K562 (cell line): Measurements from ENCODE around the gene ASCC3. TPM values are rescaled to one million over a fixed set of nuclear protein-coding genes. Genes with fewer than 3 reads are reported as not detected.
A peak's percentile ranks its signal among the peaks of the same experiment; 100 is the strongest.

Experiments
- ATAC-seq: fragments of 200-7000 bp; cut with Tn5 transposase; 3 replicates; pipeline ENCODE4 v1.9.1; 2020; ENCODE audit warnings: moderate library complexity
- BruUV-seq: library from RNA; stranded (reverse); fragments of 400-500 nt; replicated peaks from 2 replicates; lab custom pipeline; 2021; lab: Mats Ljungman, UMichigan
- CTCF ChIA-PET: fragments of 300-600 bp; formaldehyde crosslinking; extraction: SDS; loops from one replicate; lab custom pipeline; 2021; ENCODE audit warnings: low intra/inter-chr PET ratio; lab: Yijun Ruan, JAX
- POLR2A ChIA-PET: fragments of 300-600, 350-650 bp; sonication (Branson Sonifier 250); formaldehyde crosslinking; extraction: SDS; loops from one replicate; lab custom pipeline; 2021; ENCODE audit warnings: antibody characterized with exemption, inconsistent platforms; lab: Yijun Ruan, JAX
- DNase-seq, 4 experiments: peaks; one replicate each; pipeline versions ENCODE4 v3.0.0 to v3.0.0-alpha.2; 2011 to 2018; ENCODE audit warnings: low spot score in 3 of 4, mixed read lengths in 3 of 4; ENCODE audit errors: extremely low read depth in 1 of 4
- FAIRE-seq: peaks from 2 replicates; lab custom pipeline; 2011; peaks lifted over from hg19 to GRCh38; lab: Jason Lieb, UNC
- H2AFZ ChIP-seq: 2 replicates; pipeline ENCODE4 v1.6.0; 2011; ENCODE audit warnings: low read depth, low read length, control low read depth, inconsistent platforms
- H3K27ac ChIP-seq: fragments of 200-600 bp; 3 replicates; pipeline ENCODE4 v1.8.0; 2011; ENCODE audit warnings: low read depth, mild to moderate bottlenecking, control low read depth, inconsistent platforms, low read length, moderate library complexity, mixed read lengths; ENCODE audit errors: extremely low read depth
- H3K27me3 ChIP-seq, 2 experiments: fragments of 300-600 bp in 1 of 2; 2 replicates in 1 of 2; 3 replicates in 1 of 2; pipeline versions ENCODE4 v1.6.0 to v1.8.0; 2011; ENCODE audit warnings: inconsistent platforms in 2 of 2, low read length in 2 of 2, mild to moderate bottlenecking in 1 of 2, mixed read lengths in 1 of 2, moderate library complexity in 1 of 2; ENCODE audit not compliant: control insufficient read depth in 2 of 2, insufficient read depth in 2 of 2
- H3K36me3 ChIP-seq: fragments of 300-600 bp; 3 replicates; pipeline ENCODE4 v1.8.0; 2011; ENCODE audit warnings: mild to moderate bottlenecking, low read length, inconsistent platforms; ENCODE audit not compliant: control insufficient read depth, insufficient read depth
- H3K4me1 ChIP-seq, 2 experiments: fragments of 200-600 bp in 1 of 2; replicated peaks in 1 of 2; 2 replicates in 1 of 2; 3 replicates in 1 of 2; pipeline versions ENCODE4 v1.5.1 to v1.8.0; 2011; ENCODE audit warnings: inconsistent platforms in 2 of 2, low read length in 2 of 2, mild to moderate bottlenecking in 1 of 2, mixed read lengths in 1 of 2, moderate library complexity in 1 of 2; ENCODE audit not compliant: control insufficient read depth in 2 of 2, insufficient read depth in 2 of 2
- H3K4me2 ChIP-seq: 2 replicates; pipeline ENCODE4 v1.6.1; 2011; ENCODE audit warnings: low read length, control low read depth, inconsistent platforms, mixed read lengths; ENCODE audit not compliant: insufficient read depth
- H3K4me3 ChIP-seq: fragments of 200-600 bp; sonication (generic), shearing (Covaris generic); 2 replicates; pipeline ENCODE4 v1.5.1; 2016; ENCODE audit warnings: control low read depth, inconsistent platforms
- H3K79me2 ChIP-seq: fragments of 200-600 bp; 3 replicates; pipeline ENCODE4 v1.8.0; 2011; ENCODE audit warnings: low read length, inconsistent platforms; ENCODE audit not compliant: control insufficient read depth, insufficient read depth
- H3K9ac ChIP-seq, 2 experiments: 2 replicates each; pipeline versions ENCODE4 v1.6.0 to v1.6.1; 2011; ENCODE audit warnings: low read depth in 2 of 2, low read length in 2 of 2, control low read depth in 1 of 2, inconsistent platforms in 1 of 2, mild to moderate bottlenecking in 1 of 2, mixed read lengths in 1 of 2; ENCODE audit not compliant: insufficient read depth in 1 of 2
- H3K9me1 ChIP-seq: one replicate; pipeline ENCODE4 v1.6.0; 2011; ENCODE audit warnings: inconsistent platforms, mild to moderate bottlenecking, low read length, moderate library complexity; ENCODE audit not compliant: control insufficient read depth, insufficient read depth
- H3K9me3 ChIP-seq: replicated peaks from 2 replicates; pipeline ENCODE4 v1.5.1; 2011; ENCODE audit warnings: low read depth, low read length, inconsistent platforms; ENCODE audit not compliant: control insufficient read depth, insufficient read depth
- H4K20me1 ChIP-seq: replicated peaks from 2 replicates; pipeline ENCODE4 v1.6.1; 2011; ENCODE audit warnings: low read length, inconsistent platforms, mixed read lengths; ENCODE audit not compliant: control insufficient read depth, insufficient read depth
- ERF ChIP-seq: fragments of 450-650 bp; formaldehyde crosslinking; IDR thresholded peaks from 2 replicates; pipeline ENCODE4 v1.4.0; 2020; ENCODE audit warnings: mild to moderate bottlenecking, mixed read lengths
- NFIX ChIP-seq: fragments of 250-450 bp; sonication (Bioruptor Pico); IDR thresholded peaks from 2 replicates; pipeline ENCODE4 v1.4.0; 2020; ENCODE audit warnings: low read depth, mild to moderate bottlenecking, moderate library complexity
- PHF8 ChIP-seq: fragments of 200-600 bp; sonication (generic); IDR thresholded peaks from 2 replicates; pipeline ENCODE4 v1.6.1; 2012; ENCODE audit warnings: mixed run types, mild to moderate bottlenecking, inconsistent platforms, low read length, moderate library complexity, borderline replicate concordance
- POLR2G ChIP-seq: fragments of 200-400 bp; formaldehyde crosslinking; IDR thresholded peaks from 2 replicates; pipeline ENCODE4 v1.6.1; 2017; ENCODE audit warnings: low read depth, mild to moderate bottlenecking, antibody characterized with exemption, low read length, moderate library complexity
- PTRF ChIP-seq: fragments of 450-650 bp; IDR thresholded peaks from 2 replicates; pipeline ENCODE4 v1.6.1; 2016; ENCODE audit warnings: mild to moderate bottlenecking, missing genetic modification characterization, missing compliant biosample characterization
- RAD21 ChIP-seq, 2 experiments: fragments of 250-450 bp in 1 of 2; fragments of 450-650 bp in 1 of 2; sonication (Bioruptor Pico) in 1 of 2; formaldehyde crosslinking in 1 of 2; IDR thresholded peaks in 1 of 2; conservative IDR thresholded peaks in 1 of 2; 2 replicates each; pipeline versions ENCODE4 v1.4.0 to v1.8.0; 2020 to 2022; ENCODE audit warnings: mild to moderate bottlenecking in 2 of 2, moderate library complexity in 1 of 2
- ZNF644 ChIP-seq: fragments of 200-800 bp; sonication (Bioruptor generic); IDR thresholded peaks from 2 replicates; pipeline ENCODE4 v1.6.1; 2016; ENCODE audit warnings: low read depth, missing genetic modification characterization, missing compliant biosample characterization
- WGBS: fragments of 100-300 bp; shearing (Covaris generic); methylation state at CpG from one replicate; pipeline ENCODE4 v1.1.6; 2016; ENCODE audit warnings: low coverage, mixed read lengths; ENCODE audit not compliant: insufficient coverage; ENCODE audit errors: missing lambda C conversion rate; 5-methylcytosine and 5-hydroxymethylcytosine counted together
- in situ Hi-C: fragments of 300-500 bp; cut with MboI; formaldehyde crosslinking; loops from 4 replicates; pipeline ENCODE4 v1.15.0; 2018; ENCODE audit warnings: inconsistent platforms, mixed read lengths
- intact Hi-C: fragments of 100-400 bp; cut with micrococcal nuclease; formaldehyde crosslinking; loops from 2 replicates; pipeline ENCODE4 v1.14.2; 2022
- polyA plus RNA-seq, 8 experiments: library from polyadenylated mRNA; depleted of rRNA in 4 of 8; stranded (reverse) in 5 of 8; unstranded in 3 of 8; fragments of >200 nt; fragmentation: Nextera tagmentation in 2 of 8; fragmentation: Illumina TruSeq in 1 of 8; extraction: Ambion mirVana in 2 of 8; extraction: Trizol in 1 of 8; gene quantifications; 2 replicates each; pipeline versions ENCODE4 v1.2.1 to v1.2.3, GENCODE V29; 2011 to 2014; ENCODE audit warnings: inconsistent platforms in 1 of 8, missing spikeins in 1 of 8
- total RNA-seq, 7 experiments: library from RNA; depleted of rRNA in 6 of 7; stranded (reverse); fragments of >200 nt in 6 of 7; fragmentation: Illumina TruSeq in 2 of 7; extraction: Trizol in 2 of 7; gene quantifications; 2 replicates each; pipeline versions ENCODE4 v1.2.1 to v1.2.3, GENCODE V29; 2011 to 2021; ENCODE audit warnings: low replicate concordance in 1 of 7
- TF ChIP-seq, protein P1 (sequence below): sonication (generic); formaldehyde crosslinking; IDR thresholded peaks from 2 replicates; pipeline ENCODE4 v1.8.0; 2023; ENCODE audit warnings: mild to moderate bottlenecking, missing genetic modification reagents

The ASCC3 gene
- total and polyA plus RNA-seq, 9 of the 15 experiments (the other 6 are each of a cell fraction or from before 2014, with no cell fraction given): 16.1 to 56.1 (median 33.9) TPM

DNA sequence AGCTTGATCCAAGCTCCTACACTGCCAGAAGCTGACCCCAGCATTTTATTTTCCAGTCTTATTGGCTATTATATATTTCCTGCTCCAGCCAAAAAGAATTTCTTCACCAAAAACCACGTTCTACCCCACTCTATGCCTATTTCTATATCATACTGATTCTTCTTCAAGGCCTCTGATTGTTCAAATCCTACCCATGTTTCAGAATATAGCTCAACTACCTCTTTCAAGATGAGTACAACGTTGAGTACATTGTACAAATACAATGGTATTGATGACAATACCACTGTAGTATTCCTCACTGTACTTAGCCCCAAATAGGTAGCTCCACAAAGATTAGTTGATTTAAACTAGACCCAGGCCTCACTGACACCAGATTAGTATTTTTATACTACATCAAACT lies 31.0 kb downstream of the ASCC3 start (continued):
- TF ChIP-seq POLR2G (no peak), PTRF (tag) (no peak), ERF (CRISPR knock-in tag) (no peak), RAD21 (CRISPR knock-in tag; conservative IDR thresholded peaks at IDR 0.05 in 1 of 2, IDR thresholded peaks at IDR 0.05 in 1 of 2) (no peak)
- TF ChIP-seq, protein P1, sequence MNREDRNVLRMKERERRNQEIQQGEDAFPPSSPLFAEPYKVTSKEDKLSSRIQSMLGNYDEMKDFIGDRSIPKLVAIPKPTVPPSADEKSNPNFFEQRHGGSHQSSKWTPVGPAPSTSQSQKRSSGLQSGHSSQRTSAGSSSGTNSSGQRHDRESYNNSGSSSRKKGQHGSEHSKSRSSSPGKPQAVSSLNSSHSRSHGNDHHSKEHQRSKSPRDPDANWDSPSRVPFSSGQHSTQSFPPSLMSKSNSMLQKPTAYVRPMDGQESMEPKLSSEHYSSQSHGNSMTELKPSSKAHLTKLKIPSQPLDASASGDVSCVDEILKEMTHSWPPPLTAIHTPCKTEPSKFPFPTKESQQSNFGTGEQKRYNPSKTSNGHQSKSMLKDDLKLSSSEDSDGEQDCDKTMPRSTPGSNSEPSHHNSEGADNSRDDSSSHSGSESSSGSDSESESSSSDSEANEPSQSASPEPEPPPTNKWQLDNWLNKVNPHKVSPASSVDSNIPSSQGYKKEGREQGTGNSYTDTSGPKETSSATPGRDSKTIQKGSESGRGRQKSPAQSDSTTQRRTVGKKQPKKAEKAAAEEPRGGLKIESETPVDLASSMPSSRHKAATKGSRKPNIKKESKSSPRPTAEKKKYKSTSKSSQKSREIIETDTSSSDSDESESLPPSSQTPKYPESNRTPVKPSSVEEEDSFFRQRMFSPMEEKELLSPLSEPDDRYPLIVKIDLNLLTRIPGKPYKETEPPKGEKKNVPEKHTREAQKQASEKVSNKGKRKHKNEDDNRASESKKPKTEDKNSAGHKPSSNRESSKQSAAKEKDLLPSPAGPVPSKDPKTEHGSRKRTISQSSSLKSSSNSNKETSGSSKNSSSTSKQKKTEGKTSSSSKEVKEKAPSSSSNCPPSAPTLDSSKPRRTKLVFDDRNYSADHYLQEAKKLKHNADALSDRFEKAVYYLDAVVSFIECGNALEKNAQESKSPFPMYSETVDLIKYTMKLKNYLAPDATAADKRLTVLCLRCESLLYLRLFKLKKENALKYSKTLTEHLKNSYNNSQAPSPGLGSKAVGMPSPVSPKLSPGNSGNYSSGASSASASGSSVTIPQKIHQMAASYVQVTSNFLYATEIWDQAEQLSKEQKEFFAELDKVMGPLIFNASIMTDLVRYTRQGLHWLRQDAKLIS (CRISPR knock-in tag): no peak
- TF ChIP-seq, all 486 proteins: peak for 0

DNA sequence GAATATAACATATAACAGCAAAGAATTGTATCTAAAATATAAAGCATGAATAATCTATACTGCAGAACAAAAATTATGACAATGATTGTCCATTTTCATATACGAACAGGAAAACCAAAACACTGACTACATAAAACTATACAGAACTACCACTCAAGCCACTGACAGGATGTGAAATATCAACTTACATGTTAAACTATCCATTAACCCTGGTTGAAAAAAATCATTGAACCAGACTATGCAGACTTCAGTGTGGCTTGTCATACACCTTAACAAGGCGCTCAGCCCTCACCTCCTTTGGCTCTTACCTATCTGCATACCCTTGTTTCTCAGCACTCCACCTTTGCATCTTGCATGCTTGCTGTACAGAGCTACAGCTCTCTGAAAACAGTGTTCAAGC lies 34.9 kb downstream of the ASCC3 start:
- Histone ChIP-seq H3K9me3 (no peaks in the 10 kb centered on the region), H3K4me3 (no peak overlapping the region), H3K27ac (no peak overlapping the region), H2AFZ (no peak overlapping the region), H3K27me3 (no peaks in the 10 kb centered on the region), H4K20me1 (no peaks in the 10 kb centered on the region), H3K4me2 (no peak overlapping the region), H3K36me3 (peaks cover 18% of the 10 kb centered on the region; the same call in 1 of the 3 replicates), H3K9ac (no peak overlapping the region), H3K4me1 (no peaks in the 10 kb centered on the region), H3K79me2 (peaks cover 21% of the 10 kb centered on the region), H3K9me1 (no peaks in the 10 kb centered on the region)
- in situ Hi-C loops: no loop called here
- ChIA-PET POLR2A (interaction anchor here (0.6 to 1.8 kb wide), 2 partner anchors 20 to 35 kb away, joined by 3 to 4 read pairs; partner anchors contain the start of gene ASCC3), CTCF (no interaction called here)
- FAIRE-seq (no peak), ATAC-seq (peak; percentile 47), DNase-seq (no peak)
- intact Hi-C loops: no loop called here
- no peak for TF ChIP-seq NFIX (CRISPR knock-in tag)
- TF ChIP-seq ZNF644 (tag): no peak
- TF ChIP-seq PHF8: no peak
- 88% methylated on average over 2 of the region's 2 CpGs for WGBS
- BruUV-seq: no TSS peak
